Measurements from ENCODE around the gene SYNDIG1.

GRCh38 chr20:24600012-24600411 is 130.6 kb downstream of the SYNDIG1 start:
- TF ChIP-seq CTCF (IDR thresholded peaks at IDR 0.05; ENCODE audit: insufficient read depth, low read length) (no peak), GABPA (IDR thresholded peaks at IDR 0.05; ENCODE audit: low read depth) (no peak)
